Endothelial cell (in vitro differentiated cells): ENCODE data around the gene HDAC4. TPM values are rescaled to one million over a fixed set of nuclear protein-coding genes. Genes with fewer than 3 reads are reported as not detected.

ENCODE experiments used
- DNase-seq: peaks from one replicate; pipeline ENCODE4 v3.0.0; 2021; ENCODE audit warnings: low spot score
- H3K27ac Mint-ChIP-seq: one replicate; pipeline ENCODE4 v1.8.0; 2021; ENCODE audit warnings: mixed read lengths, inconsistent platforms; ENCODE audit not compliant: unreplicated experiment
- H3K27me3 Mint-ChIP-seq: one replicate; pipeline ENCODE4 v1.8.0; 2021; ENCODE audit warnings: mild to moderate bottlenecking, moderate library complexity, mixed read lengths, inconsistent platforms; ENCODE audit not compliant: unreplicated experiment
- H3K36me3 Mint-ChIP-seq: one replicate; pipeline ENCODE4 v1.8.0; 2021; ENCODE audit warnings: mild to moderate bottlenecking, low read depth, mixed read lengths, inconsistent platforms; ENCODE audit not compliant: unreplicated experiment
- H3K4me1 Mint-ChIP-seq: one replicate; pipeline ENCODE4 v1.8.0; 2021; ENCODE audit warnings: mild to moderate bottlenecking, mixed read lengths, inconsistent platforms; ENCODE audit not compliant: unreplicated experiment
- H3K4me3 Mint-ChIP-seq: one replicate; pipeline ENCODE4 v1.8.0; 2021; ENCODE audit warnings: mild to moderate bottlenecking, mixed read lengths, inconsistent platforms; ENCODE audit not compliant: unreplicated experiment
- H3K9me3 Mint-ChIP-seq: one replicate; pipeline ENCODE4 v1.8.0; 2021; ENCODE audit warnings: mixed read lengths, inconsistent platforms; ENCODE audit not compliant: unreplicated experiment
- CTCF ChIP-seq: fragments of 200-600 bp; sonication (generic); IDR thresholded peaks from one replicate; pipeline ENCODE4 v1.5.0; 2021; ENCODE audit warnings: antibody characterized with exemption; ENCODE audit not compliant: unreplicated experiment
- total RNA-seq: library from RNA; stranded (reverse); fragmentation: NEBNext Ultra II Directional; extraction: Animal tissue kit (Norgen Biotek cat#: 25700); gene quantifications from one replicate; pipeline ENCODE4 v1.2.1, GENCODE V29; 2021; ENCODE audit not compliant: unreplicated experiment

HDAC4 gene
- total RNA-seq, 1 donor from 2014 or later, result 26.0 TPM

GRCh38 chr2:239026711-239027361 lies 374.0 kb downstream of the HDAC4 start:
- no peak for DNase-seq
- no peaks in the 10 kb centered on the region for H3K4me1 Mint-ChIP-seq
- no peak for TF ChIP-seq CTCF
- H3K27me3 Mint-ChIP-seq, result peaks cover 3% of the 10 kb centered on the region
- H3K27ac Mint-ChIP-seq, result no peak overlapping the region
- no peak overlapping the region for H3K4me3 Mint-ChIP-seq
- H3K36me3 Mint-ChIP-seq, result no peaks in the 10 kb centered on the region
- H3K9me3 Mint-ChIP-seq, result no peaks in the 10 kb centered on the region

- no peak overlapping the region for H3K4me3 Mint-ChIP-seq
- no peak for DNase-seq
- peaks cover 3% of the 10 kb centered on the region for H3K27me3 Mint-ChIP-seq
- H3K27ac Mint-ChIP-seq, result no peak overlapping the region
- H3K36me3 Mint-ChIP-seq, result no peaks in the 10 kb centered on the region
- no peak for TF ChIP-seq CTCF
- H3K4me1 Mint-ChIP-seq, result no peaks in the 10 kb centered on the region
- no peaks in the 10 kb centered on the region for H3K9me3 Mint-ChIP-seq
These were observed 374.8 kb downstream of the HDAC4 start for GRCh38 chr2:239025951-239026461.

GRCh38 chr2:239025096-239025801 lies 375.6 kb downstream of the HDAC4 start:
- TF ChIP-seq CTCF, result no peak
- Mint-ChIP-seq H3K4me1 (no peaks in the 10 kb centered on the region), H3K27ac (no peak overlapping the region), H3K27me3 (peaks cover 3% of the 10 kb centered on the region), H3K36me3 (no peaks in the 10 kb centered on the region), H3K9me3 (no peaks in the 10 kb centered on the region), H3K4me3 (no peak overlapping the region)
- no peak for DNase-seq

- no peak for DNase-seq
- no peak for TF ChIP-seq CTCF
- Mint-ChIP-seq H3K4me1 (no peaks in the 10 kb centered on the region), H3K9me3 (no peaks in the 10 kb centered on the region), H3K27ac (no peak overlapping the region), H3K36me3 (no peaks in the 10 kb centered on the region), H3K4me3 (no peak overlapping the region), H3K27me3 (peaks cover 3% of the 10 kb centered on the region)
These were observed 376.6 kb downstream of the HDAC4 start for GRCh38 chr2:239024226-239024625.
